H9 (cell line): ENCODE measurements around the gene PAX3. TPM values are rescaled to one million over a fixed set of nuclear protein-coding genes. Genes with fewer than 3 reads are reported as not detected.

ENCODE experiments used
- DNase-seq: peaks from one replicate; pipeline ENCODE4 v3.0.0-alpha.2; 2017
- H2AFZ ChIP-seq: one replicate; pipeline ENCODE4 v1.6.1; 2013; ENCODE audit warnings: mild to moderate bottlenecking, low read length, control low read depth, moderate library complexity
- H2AK5ac ChIP-seq: 2 replicates; pipeline ENCODE4 v1.6.1; 2013; ENCODE audit warnings: low read length, control low read depth, mixed read lengths; ENCODE audit not compliant: insufficient read length
- H2BK120ac ChIP-seq: one replicate; pipeline ENCODE4 v1.6.1; 2013; ENCODE audit warnings: low read depth, mild to moderate bottlenecking, low read length, control low read depth, inconsistent platforms; ENCODE audit not compliant: poor library complexity, severe bottlenecking
- H2BK12ac ChIP-seq: 2 replicates; pipeline ENCODE4 v1.6.1; 2013; ENCODE audit warnings: low read length, control low read depth, mixed read lengths, low read depth; ENCODE audit not compliant: insufficient read length
- H2BK15ac ChIP-seq: 2 replicates; pipeline ENCODE4 v1.6.1; 2013; ENCODE audit warnings: low read depth, low read length, control low read depth
- H2BK20ac ChIP-seq: one replicate; pipeline ENCODE4 v1.6.1; 2013; ENCODE audit warnings: low read depth, mild to moderate bottlenecking, low read length, control low read depth, inconsistent platforms; ENCODE audit not compliant: poor library complexity, severe bottlenecking
- H2BK5ac ChIP-seq: 2 replicates; pipeline ENCODE4 v1.6.1; 2013; ENCODE audit warnings: low read length, control low read depth, mixed read lengths; ENCODE audit not compliant: insufficient read length
- H3K14ac ChIP-seq: 2 replicates; pipeline ENCODE4 v1.6.1; 2013; ENCODE audit warnings: low read length, control low read depth; ENCODE audit not compliant: insufficient read depth
- H3K18ac ChIP-seq: 2 replicates; pipeline ENCODE4 v1.6.1; 2013; ENCODE audit warnings: low read depth, mild to moderate bottlenecking, mixed read lengths, low read length, control low read depth; ENCODE audit not compliant: insufficient read length
- H3K23ac ChIP-seq: 2 replicates; pipeline ENCODE4 v1.6.1; 2013; ENCODE audit warnings: low read length, control low read depth, mixed read lengths, low read depth; ENCODE audit not compliant: insufficient read length
- H3K23me2 ChIP-seq: 2 replicates; pipeline ENCODE4 v1.6.1; 2013; ENCODE audit warnings: low read depth, mild to moderate bottlenecking, mixed read lengths, low read length, control low read depth; ENCODE audit not compliant: insufficient read length, poor library complexity, severe bottlenecking
- H3K27ac ChIP-seq: 2 replicates; pipeline ENCODE4 v1.5.1; 2013; ENCODE audit warnings: low read length, control low read depth, mixed read lengths, low read depth; ENCODE audit not compliant: insufficient read length
- H3K27me3 ChIP-seq: 2 replicates; pipeline ENCODE4 v1.6.1; 2013; ENCODE audit warnings: low read length, control low read depth, inconsistent platforms; ENCODE audit not compliant: insufficient read depth
- H3K4ac ChIP-seq: 2 replicates; pipeline ENCODE4 v1.6.1; 2013; ENCODE audit warnings: low read depth, mild to moderate bottlenecking, control low read depth, inconsistent platforms, low read length, moderate library complexity
- H3K4me1 ChIP-seq: 2 replicates; pipeline ENCODE4 v1.6.1; 2013; ENCODE audit warnings: low read length, control low read depth, inconsistent platforms; ENCODE audit not compliant: insufficient read depth
- H3K4me2 ChIP-seq: 2 replicates; pipeline ENCODE4 v1.6.1; 2013; ENCODE audit warnings: low read length, control low read depth, mixed read lengths; ENCODE audit not compliant: insufficient read length, insufficient read depth
- H3K56ac ChIP-seq: 2 replicates; pipeline ENCODE4 v1.6.1; 2013; ENCODE audit warnings: low read depth, mild to moderate bottlenecking, mixed read lengths, low read length, control low read depth; ENCODE audit not compliant: insufficient read length
- H3K79me1 ChIP-seq: 2 replicates; pipeline ENCODE4 v1.6.1; 2013; ENCODE audit warnings: low read depth, mild to moderate bottlenecking, moderate library complexity, low read length, control low read depth, inconsistent platforms; ENCODE audit not compliant: insufficient read depth, poor library complexity, severe bottlenecking
- H3K79me2 ChIP-seq: 2 replicates; pipeline ENCODE4 v1.6.1; 2013; ENCODE audit warnings: low read length, control low read depth, inconsistent platforms; ENCODE audit not compliant: insufficient read depth
- H3K9ac ChIP-seq: 2 replicates; pipeline ENCODE4 v1.6.1; 2013; ENCODE audit warnings: low read length, control low read depth, mixed read lengths; ENCODE audit not compliant: insufficient read length; ENCODE audit errors: extremely low read depth
- H3K9me3 ChIP-seq: one replicate; pipeline ENCODE4 v1.6.1; 2013; ENCODE audit warnings: low read depth, low read length, inconsistent platforms; ENCODE audit not compliant: control insufficient read depth
- H3T11ph ChIP-seq: one replicate; pipeline ENCODE4 v1.6.1; 2013; ENCODE audit warnings: mild to moderate bottlenecking, low read length, control low read depth, inconsistent platforms
- H4K20me1 ChIP-seq: one replicate; pipeline ENCODE4 v1.6.1; 2013; ENCODE audit not compliant: control insufficient read depth, insufficient read length, insufficient read depth
- H4K5ac ChIP-seq: 2 replicates; pipeline ENCODE4 v1.6.1; 2013; ENCODE audit warnings: low read depth, mild to moderate bottlenecking, mixed read lengths, low read length, control low read depth; ENCODE audit not compliant: insufficient read length
- H4K8ac ChIP-seq: replicated peaks from 2 replicates; pipeline ENCODE4 v1.6.1; 2013; ENCODE audit warnings: low read length, control low read depth, mixed read lengths, low read depth; ENCODE audit not compliant: insufficient read length
- H4K91ac ChIP-seq: 2 replicates; pipeline ENCODE4 v1.6.1; 2013; ENCODE audit warnings: low read depth, mild to moderate bottlenecking, moderate library complexity, mixed read lengths, low read length, control low read depth; ENCODE audit not compliant: insufficient read length
- H3K27ac Mint-ChIP-seq, 3 experiments: 2 replicates in 2 of 3; 3 replicates in 1 of 3; pipeline ENCODE4 v1.8.0; 2020 to 2021; ENCODE audit warnings: mixed read lengths in 3 of 3, mild to moderate bottlenecking in 1 of 3, moderate library complexity in 1 of 3
- H3K27me3 Mint-ChIP-seq: 2 replicates; pipeline ENCODE4 v1.8.0; 2021; ENCODE audit warnings: low read depth, mild to moderate bottlenecking, moderate library complexity, mixed read lengths
- H3K36me3 Mint-ChIP-seq, 3 experiments: 2 replicates in 2 of 3; 3 replicates in 1 of 3; pipeline ENCODE4 v1.8.0; 2020 to 2021; ENCODE audit warnings: low read depth in 3 of 3, mixed read lengths in 3 of 3; ENCODE audit not compliant: insufficient read depth in 1 of 3
- H3K4me1 Mint-ChIP-seq, 2 experiments: 2 replicates each; pipeline ENCODE4 v1.8.0; 2020; ENCODE audit warnings: mixed read lengths in 2 of 2
- H3K4me3 Mint-ChIP-seq, 2 experiments: 2 replicates in 1 of 2; 3 replicates in 1 of 2; pipeline ENCODE4 v1.8.0; 2020 to 2021; ENCODE audit warnings: mild to moderate bottlenecking in 2 of 2, mixed read lengths in 2 of 2, moderate library complexity in 1 of 2
- H3K9me3 Mint-ChIP-seq, 2 experiments: 2 replicates in 1 of 2; 3 replicates in 1 of 2; pipeline ENCODE4 v1.8.0; 2020; ENCODE audit warnings: mild to moderate bottlenecking in 2 of 2, mixed read lengths in 2 of 2, moderate library complexity in 1 of 2
- WGBS: extraction: QIAGEN DNeasy Blood & Tissue Kit; methylation state at CpG from one replicate; pipeline ENCODE4 v1.1.7; 2013; ENCODE audit warnings: missing lambda C conversion rate, low lambda C conversion rate, mixed read lengths; ENCODE audit not compliant: insufficient read length; ENCODE audit errors: extremely low coverage; 5-methylcytosine and 5-hydroxymethylcytosine counted together
- total RNA-seq: library from RNA; stranded (reverse); gene quantifications from 2 replicates; pipeline ENCODE4 v1.2.1, GENCODE V29; 2021
- TF ChIP-seq, protein P1 (sequence below): fragments of 200-600 bp; sonication (generic); conservative IDR thresholded peaks from 3 replicates; pipeline ENCODE4 v1.8.0; 2021; ENCODE audit warnings: antibody characterized with exemption, mild to moderate bottlenecking

PAX3 gene
- total RNA-seq, 1 experiment from 2014 or later = not detected

DNA sequence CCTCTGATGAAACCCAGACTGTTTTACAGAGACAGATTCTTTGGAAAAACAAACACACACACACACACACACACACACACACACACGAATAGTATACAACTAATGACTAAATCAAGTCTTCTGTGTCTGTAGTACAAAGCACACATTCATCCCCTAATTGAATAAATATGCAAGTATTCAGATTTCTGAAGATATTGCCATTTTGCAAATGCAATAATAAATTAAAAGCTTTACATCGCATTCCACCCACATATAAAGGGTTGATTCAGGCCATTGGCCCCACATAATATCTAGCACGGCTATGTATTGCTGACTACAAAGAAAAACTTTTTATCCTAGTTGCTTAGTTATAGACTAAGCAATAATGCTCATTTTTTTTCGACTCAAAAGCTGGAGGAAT is 86.2 kb downstream of the PAX3 start:
- no peaks in the 10 kb centered on the region for H3K36me3 Mint-ChIP-seq

More for the DNA sequence above, 86.2 kb downstream of the PAX3 start:
- Mint-ChIP-seq H3K9me3 (no peaks in the 10 kb centered on the region), H3K27me3 (peaks cover 2% of the 10 kb centered on the region; the same call in 1 of the 2 replicates), H3K4me1 (peaks cover 6 to 13% of the 10 kb centered on the region in 2 experiments), H3K27ac (no peak overlapping the region), H3K4me3 (no peak overlapping the region)
- H3K23me2 ChIP-seq = no peaks in the 10 kb centered on the region
- no peak overlapping the region for H3K14ac ChIP-seq
- DNase-seq = no peak
- H3T11ph ChIP-seq = no peak overlapping the region
- H2BK5ac ChIP-seq = no peak overlapping the region
- no peaks in the 10 kb centered on the region for H3K27me3 ChIP-seq
- H4K20me1 ChIP-seq = no peaks in the 10 kb centered on the region
- H3K4me2 ChIP-seq = no peak overlapping the region
- H4K8ac ChIP-seq = no peak overlapping the region
- H3K56ac ChIP-seq = no peak overlapping the region
- TF ChIP-seq, protein P1, sequence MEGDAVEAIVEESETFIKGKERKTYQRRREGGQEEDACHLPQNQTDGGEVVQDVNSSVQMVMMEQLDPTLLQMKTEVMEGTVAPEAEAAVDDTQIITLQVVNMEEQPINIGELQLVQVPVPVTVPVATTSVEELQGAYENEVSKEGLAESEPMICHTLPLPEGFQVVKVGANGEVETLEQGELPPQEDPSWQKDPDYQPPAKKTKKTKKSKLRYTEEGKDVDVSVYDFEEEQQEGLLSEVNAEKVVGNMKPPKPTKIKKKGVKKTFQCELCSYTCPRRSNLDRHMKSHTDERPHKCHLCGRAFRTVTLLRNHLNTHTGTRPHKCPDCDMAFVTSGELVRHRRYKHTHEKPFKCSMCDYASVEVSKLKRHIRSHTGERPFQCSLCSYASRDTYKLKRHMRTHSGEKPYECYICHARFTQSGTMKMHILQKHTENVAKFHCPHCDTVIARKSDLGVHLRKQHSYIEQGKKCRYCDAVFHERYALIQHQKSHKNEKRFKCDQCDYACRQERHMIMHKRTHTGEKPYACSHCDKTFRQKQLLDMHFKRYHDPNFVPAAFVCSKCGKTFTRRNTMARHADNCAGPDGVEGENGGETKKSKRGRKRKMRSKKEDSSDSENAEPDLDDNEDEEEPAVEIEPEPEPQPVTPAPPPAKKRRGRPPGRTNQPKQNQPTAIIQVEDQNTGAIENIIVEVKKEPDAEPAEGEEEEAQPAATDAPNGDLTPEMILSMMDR = no peak
- H3K18ac ChIP-seq = no peak overlapping the region
- H3K4me1 ChIP-seq = 0 out of 2 replicates have a peak, but pooled peaks cover 2% of the 10 kb centered on the region
- no peak overlapping the region for H2AK5ac ChIP-seq
- H2BK120ac ChIP-seq = no peak overlapping the region
- H2BK12ac ChIP-seq = no peak overlapping the region
- no peak overlapping the region for H4K91ac ChIP-seq
- no CpG with 5 or more reads among the region's 4 CpGs for WGBS
- no peaks in the 10 kb centered on the region for H3K79me1 ChIP-seq
- no peak overlapping the region for H2BK15ac ChIP-seq
- H3K9ac ChIP-seq = no peak overlapping the region
- no peak overlapping the region for H2AFZ ChIP-seq
- H4K5ac ChIP-seq = no peak overlapping the region
- H3K27ac ChIP-seq = no peak overlapping the region
- no peaks in the 10 kb centered on the region for H3K9me3 ChIP-seq
- H3K79me2 ChIP-seq = no peaks in the 10 kb centered on the region
- H3K23ac ChIP-seq = no peak overlapping the region
- no peak overlapping the region for H2BK20ac ChIP-seq
- H3K4ac ChIP-seq = no peak overlapping the region
